CD4-positive, alpha-beta T cell treated with Interleukin-4 for 1 hour (primary cell): Measurements from ENCODE around the gene GBX2.
A peak's percentile ranks its signal among the peaks of the same experiment; 100 is the strongest.

ENCODE experiments used
- DNase-seq, 2 donors: peaks; one replicate each; pipeline ENCODE4 v3.0.0-alpha.2; 2020 to 2022

The GBX2 gene

DNA sequence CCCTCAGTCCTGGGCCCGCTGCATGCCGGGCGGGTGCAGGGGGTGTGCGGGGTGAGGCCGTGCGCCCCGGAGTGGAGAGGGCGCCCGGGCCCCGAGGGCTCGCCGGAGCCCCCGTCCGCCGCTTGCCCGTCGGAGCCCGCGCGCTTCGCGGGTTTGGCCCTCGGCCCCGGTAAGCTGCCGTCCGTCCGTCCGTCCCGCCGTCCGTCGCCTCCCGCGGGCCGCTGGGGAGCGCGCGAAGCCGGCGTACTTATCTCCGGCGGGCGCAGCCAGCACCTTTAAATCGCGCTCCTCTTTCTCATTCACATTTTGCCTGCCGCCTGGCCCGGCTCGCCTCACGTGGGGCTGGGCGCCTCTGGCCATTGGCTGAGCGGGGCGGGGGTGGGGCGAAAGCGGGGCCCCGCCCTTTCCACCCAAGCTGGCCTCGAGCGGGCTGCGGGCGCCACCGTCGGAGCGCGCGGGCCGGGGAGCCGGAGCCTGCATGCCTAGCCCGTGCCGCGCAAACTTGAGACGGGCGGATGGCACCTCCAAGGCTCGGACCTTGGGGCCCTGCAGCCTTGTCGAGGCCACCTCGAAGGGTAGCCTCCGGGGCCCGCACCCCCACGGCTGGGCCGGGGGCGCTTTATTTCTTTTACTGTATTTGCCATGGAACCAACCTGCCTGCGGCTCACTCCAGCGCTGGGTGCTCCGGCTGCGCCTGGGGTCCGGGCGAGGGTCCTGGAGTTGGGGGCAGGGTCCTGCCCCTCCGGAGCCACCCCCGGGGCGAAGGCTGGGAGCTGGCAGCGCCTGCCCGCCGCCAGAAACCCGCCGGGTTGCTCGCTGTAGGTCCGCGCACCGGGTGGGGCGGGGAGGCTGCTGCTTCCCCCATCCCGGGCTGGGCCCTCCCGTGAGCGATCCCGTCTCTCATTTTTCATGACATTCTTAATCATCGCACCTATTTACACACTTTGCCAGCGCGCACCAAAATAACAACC is at the start of gene GBX2:
Gene GBX2 (minus strand): TSS at position 277 of the 971 bp plus-strand sequence. CDS start 415 bp downstream, outside the sequence.
- DNase-seq = no peak

DNA sequence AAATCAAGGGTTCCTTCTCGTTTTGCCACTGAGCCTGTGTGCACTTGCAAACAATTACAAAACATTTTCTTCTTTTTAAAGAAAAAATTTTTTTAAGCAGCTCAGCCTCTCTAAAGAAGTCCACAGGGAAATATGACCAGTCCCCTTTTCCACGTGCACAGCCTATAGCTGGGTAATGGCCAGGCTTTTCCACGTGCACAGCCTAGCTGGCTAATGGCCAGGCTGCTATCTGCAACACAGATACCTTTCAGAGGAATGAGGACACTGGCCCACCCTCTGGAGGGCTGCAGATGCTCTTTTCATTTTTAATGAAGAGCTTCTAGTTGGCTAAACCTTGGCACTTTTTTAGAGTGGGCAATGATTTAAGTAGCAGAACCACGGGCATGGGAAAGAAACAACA is 49.7 kb upstream of the GBX2 start:
- DNase-seq = no peak

DNA sequence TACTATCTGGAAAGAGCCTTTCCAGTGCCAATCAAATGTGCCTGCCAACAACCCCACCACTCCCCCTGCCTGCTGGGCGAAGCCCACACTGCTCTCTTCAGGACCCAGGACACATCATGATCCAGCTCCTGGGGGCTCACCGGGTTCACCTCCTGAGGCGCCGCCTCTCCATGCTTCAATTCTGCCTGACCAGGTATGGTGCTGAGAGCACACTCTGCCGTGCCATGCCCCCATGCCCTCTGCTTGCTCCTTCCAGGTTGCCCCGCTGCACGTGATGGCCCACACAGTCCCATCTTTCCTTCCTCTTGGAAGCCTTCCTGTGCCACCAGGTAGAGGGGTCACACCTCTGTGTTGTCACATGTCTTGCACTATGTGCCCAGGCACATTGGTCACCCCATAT is 48.5 kb upstream of the GBX2 start:
- no peak for DNase-seq

DNA sequence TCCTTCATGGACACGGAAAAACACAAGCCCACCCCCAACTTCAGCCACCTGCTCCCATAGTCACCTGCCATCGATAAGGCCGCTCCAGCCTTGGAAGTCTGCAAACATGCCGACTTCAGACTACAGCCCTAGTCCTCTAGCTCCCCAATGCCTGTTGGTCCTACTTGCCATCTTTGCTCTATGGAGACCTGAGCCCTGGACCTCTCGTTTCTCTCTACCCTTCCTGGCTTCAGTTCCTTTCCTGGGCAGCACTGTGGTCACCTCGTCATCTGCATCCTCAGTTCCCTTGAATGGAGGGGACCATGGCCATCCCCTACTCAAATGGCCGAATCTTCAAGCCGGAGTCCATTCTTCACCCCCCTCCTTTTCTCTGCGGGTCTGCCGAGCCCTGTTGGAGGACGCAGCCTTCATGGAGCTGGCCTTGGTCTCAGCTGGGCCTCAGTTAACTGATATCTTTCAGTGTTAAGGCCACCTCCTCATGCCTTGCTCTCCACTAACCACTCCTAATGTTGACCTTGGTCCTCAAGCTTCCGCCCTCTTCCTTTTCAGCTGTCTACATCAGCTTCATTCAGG is 47.7 kb upstream of the GBX2 start:
- no peak for DNase-seq

DNA sequence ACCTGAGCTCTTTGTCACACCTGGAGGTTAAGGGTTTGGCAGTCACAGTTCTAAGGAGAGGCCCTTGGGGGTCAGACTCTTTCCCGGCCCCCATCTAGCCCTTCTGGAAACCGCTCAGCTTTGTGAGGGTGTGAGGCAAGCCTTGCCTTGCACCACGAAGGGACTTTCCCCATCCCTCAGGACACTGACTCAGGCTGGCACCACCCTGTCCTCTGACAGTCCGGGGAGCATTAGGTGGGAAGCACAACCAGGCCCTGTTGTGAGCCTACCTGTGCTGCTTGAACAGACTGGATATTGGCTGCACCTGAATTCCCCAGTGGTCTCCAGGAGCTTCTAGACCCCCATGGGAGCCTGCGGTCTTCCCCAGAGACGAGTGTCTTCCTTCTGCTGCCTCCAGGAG is 47.0 kb upstream of the GBX2 start:
- DNase-seq = no peak

DNA sequence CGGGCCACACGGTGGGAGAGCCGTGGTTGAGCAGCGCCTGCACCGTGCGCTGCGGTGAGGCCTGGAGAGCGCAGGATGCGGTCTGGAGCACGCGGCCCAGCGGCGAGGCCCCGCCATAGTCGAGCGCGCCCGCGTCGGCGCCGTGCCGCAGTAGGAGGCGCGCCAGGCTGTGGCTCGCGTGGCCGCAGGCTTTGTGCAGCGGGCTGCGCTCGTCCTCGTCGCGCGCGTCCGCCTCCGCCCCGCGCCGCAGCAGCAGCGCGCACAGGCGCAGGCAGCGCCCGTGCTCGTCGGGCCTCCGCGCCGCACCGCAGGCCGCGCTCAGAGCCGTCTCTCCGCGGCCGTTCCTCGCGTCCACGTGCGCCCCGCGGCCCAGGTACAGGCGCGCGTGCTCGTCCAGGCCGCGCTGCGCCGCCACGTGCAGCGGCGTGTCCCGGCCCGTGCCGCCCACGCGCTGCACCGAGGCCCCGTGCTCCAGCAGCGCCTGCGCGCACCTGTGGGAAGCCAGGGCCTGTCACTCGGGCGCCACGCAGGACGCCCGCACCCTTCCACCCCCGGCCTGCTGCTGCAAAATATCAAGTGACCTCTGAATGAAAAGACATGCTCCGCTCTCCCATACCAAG is 46.3 kb upstream of the GBX2 start:
- DNase-seq = no peak

DNA sequence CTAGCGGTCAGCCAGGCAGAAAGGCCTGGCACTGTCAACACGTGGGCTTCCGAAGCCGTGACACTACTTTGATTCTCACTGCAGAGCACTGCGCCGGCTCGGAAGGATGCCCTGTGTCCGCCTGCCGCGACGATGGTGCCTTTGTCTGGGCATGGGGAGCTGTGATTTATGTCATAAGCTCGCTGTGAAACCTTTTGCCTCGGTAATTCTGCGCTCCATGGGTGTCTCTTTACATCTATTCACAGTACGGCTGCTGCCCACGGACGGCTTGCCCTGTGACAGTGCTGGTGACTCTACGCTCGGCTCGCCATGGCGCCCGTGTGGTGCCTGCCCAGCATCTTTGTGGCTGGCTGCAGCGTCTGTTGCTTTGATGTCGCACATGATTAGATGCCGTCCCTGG is 43.1 kb upstream of the GBX2 start:
- no peak for DNase-seq

DNA sequence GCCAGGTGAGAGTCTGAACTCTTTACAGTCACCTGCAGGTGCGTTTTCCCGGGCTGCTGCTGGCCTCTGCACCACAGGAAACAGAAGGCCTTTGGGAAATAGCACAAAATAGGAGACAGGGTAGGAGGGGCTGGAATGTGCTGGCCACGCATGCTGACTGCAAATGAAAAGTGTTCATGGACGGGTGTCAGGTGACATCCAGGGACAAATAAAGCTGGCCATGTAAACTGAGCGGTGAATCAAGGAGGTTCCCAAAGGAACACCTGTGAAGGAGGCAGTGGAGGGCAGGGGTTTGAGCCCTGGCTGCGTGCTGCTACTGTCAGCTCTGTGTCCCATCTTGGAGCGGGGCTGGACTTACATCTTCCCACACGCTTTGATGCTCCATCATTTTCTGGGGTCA is 42.4 kb upstream of the GBX2 start:
- no peak for DNase-seq

DNA sequence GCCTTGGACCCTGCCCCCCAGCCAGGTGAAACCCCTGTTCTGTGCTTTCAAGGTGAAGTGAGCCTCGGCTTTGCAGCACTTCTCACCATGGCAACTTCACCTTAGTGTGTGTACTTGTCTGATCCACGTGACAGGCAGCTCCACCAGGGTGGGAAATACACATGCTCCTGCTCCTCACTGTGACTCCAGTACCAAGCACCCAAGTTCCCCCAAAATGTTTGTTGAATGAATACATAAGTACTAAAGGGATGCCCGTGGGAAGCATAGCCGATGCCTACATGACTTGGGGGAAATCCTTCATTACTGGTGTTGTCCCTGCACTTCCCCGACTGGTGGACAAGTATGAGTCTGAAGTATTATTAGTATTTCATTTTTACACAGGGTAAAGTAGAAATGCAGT is 41.8 kb upstream of the GBX2 start:
- DNase-seq = no peak

DNA sequence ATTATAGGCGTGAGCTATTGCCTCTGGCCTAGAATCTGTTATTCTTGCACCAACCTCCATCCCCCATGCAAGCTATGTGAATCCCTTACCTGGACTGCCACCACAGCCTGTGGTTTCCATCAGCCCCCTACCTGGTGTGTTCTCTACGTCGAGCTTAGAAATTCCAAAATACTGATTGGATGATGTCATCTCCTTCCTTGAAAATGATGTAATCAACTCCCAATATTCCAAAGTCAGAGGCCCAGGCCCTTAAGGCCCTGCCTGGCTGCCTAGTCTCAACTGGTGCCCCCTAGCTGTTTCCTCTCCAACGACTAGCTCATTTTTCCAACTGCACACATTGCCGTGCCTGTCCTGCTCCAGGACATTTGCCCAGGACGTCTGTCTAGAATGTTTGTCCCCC is 41.3 kb upstream of the GBX2 start:
- DNase-seq = no peak

DNA sequence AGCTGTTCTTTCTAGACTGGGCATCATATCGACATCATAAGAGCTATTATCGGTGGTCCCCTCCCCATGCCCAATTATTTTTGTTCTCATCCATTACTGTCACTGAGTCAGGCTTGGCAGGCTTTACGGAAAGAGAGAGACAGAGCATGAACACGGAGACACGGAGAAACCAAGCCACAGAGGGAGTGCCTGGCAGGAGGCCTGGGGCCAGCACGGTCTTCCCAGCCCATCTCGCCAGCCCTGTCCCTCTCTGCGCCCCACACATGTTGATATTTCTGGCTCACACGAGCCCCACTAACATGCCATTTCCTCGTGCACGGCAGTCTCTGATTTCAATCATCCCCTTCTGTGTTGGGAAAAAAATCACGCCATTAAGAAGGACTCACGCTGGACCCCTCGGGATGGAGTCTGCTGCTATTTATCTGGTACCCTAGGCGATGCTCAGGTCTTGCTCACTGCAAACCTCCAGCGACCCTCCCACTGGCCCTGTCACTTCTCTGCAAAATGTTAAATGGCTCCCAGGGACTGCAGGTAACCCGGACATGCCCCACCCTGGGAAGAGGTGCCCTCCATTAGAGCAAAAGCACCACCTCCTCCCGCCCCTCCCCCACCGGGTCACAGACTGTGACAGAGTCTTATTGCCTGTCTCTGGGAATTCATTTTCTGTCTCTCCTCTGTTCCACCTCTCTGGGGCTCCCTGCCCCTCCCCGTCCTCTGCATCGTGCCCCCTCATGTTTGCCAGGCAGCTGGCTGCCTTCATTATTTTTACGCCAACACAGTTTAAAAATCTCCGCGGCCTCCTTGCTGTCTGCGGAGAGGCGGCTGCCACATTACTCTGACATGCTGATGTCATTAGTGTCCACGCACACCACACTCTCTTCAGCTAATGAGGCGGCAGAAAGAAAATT is 40.1 kb upstream of the GBX2 start:
- DNase-seq = no peak

DNA sequence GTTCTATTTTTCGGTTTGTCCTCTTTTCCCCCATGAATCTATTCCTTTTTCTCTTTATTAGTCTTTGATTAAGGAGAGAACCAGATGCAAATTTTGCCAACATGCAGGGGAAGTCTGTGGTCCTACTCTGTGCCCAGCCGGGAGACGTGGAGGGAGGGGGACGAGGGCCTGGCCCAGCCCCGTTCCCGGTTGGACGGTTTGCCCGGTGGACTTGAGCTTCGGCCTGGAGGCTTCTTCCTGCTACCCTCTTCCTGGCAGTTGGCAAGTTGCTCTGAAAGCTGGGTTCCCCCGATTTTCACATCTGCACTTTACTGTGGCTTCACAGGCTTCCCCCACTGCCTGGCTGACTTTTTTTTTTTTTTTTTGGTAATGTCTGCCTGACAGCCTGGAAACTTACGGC is 39.3 kb upstream of the GBX2 start:
- DNase-seq = no peak

DNA sequence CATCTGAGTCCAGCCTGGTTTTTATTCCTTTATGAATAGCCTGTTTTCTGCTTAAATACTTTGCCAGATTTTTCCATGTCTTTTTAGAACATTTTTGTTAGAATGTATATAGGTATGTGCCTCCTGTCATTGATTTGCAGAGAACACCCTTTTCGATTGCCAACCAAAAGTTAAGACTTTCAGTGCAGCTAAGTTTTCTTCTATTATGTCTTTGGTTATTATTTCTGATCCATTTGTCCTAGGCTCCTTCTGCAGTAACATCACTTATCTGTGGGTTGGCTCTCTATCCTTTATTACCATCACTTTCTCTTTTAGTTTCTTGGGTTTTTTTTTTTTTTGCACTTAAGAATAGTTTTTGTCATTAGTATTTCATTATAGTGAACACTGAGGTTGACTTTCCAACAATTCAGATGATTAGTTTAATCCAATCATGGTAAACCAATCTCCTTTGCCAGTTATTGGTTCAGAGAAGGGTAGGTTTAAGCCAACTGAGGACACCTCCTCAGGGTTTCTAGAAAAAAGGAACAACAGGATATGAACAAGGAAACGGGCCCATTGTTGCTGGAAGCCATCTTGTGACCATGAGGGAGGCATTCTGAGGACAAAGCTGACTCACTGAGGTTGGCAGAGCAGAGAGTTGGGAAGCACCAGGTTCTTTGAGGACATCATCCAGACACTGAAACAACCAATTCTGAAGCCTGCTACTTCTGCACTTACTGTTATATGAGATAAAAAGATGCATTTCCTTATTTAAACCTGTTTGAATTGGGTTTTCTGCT is 37.9 kb upstream of the GBX2 start:
- no peak for DNase-seq

DNA sequence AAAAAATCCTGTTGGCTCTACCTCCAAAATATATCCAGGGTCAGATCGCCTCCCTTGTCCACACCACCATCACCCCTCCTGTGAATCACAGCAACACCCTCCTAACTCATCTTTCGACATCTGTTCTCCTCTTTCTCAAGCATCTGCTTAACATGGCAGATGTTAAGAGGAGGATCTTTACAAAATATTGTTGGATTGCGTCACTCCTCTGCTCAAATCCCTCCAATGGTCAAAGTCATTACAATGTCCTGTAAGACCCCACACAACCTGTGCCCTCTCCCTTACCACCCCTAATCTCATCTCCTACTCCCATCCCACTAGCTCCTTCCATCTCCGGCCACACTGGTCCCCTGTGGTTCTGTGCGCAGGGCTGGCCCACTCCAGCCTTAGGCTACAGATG is 36.8 kb upstream of the GBX2 start:
- DNase-seq = no peak

DNA sequence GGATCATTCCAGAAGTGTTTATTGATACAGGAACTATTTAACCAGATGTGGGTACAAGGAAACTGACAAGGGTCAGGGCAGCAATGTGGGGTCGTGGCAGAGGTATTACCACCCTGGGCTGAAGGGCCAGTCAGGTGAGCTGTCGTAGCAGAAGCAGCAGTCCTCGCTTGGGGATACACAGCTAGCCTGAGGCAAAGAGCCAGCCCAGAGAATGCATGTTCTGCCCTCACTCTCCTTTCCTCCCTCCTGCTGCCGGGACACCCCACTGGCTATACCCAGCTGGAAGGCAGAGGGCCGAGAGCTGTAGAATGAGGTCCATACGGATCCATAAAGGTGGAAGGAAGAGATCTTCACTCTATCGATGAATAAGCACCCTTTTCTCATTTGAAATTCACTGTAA is 32.2 kb upstream of the GBX2 start:
- no peak for DNase-seq

DNA sequence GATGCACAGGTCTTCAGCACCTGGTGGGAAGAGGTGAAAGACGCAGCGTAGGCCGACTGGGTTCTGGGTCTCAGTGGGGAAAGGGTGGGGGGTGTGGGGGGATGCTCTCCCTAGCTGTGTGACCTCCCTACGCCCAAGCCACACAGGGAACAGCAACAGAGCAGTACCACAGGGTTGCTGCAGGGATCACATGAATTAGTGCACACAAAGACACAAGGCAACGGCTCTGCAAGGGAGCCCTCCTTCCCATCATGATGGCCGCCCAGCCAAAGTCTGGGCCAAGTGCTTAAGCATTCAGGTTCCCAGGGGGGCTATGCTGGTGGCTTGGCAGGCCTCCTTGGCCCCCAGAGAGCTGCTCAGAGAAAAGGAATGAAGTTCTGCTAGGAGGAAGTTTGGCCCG is 28.2 kb upstream of the GBX2 start:
- DNase-seq = no peak

DNA sequence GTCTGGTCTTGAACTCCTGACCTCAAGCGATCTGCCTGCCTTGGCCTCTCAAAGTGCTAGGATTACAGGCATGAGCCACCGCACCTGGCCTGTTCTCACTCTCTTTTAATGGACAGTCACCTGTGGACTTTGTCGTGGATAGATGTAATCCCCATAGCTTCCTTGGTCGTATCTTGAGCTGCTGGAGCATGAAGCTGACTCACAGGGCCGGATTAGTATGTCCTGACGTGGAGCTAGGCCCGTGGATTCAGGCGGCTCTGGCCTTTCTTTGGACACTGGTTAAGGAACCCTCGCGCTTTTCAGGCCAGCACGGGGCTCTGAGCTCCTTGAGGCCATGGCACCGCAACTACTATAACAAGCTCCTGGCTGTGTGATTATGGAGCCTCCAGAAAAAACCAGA is 27.5 kb upstream of the GBX2 start:
- DNase-seq = no peak

DNA sequence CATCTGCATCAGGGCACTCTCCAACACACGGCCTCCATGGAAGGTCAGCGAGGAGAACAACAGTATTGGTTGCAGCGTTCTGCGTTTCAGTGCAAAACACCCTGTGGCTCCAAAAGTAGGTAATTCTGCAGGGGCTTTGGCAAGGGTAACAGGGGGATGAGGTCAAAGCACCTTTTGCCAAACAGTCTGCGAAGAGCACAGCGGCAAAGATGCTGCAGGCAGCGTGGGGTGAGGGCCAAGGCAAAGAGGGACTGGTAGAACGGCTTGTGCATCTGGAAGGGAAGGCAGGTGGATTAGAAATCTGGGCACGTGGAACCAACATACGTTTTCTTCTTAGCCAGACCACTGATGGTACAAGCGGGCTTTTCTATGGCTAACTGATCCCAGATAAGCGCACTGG is 26.6 kb upstream of the GBX2 start:
- no peak for DNase-seq

DNA sequence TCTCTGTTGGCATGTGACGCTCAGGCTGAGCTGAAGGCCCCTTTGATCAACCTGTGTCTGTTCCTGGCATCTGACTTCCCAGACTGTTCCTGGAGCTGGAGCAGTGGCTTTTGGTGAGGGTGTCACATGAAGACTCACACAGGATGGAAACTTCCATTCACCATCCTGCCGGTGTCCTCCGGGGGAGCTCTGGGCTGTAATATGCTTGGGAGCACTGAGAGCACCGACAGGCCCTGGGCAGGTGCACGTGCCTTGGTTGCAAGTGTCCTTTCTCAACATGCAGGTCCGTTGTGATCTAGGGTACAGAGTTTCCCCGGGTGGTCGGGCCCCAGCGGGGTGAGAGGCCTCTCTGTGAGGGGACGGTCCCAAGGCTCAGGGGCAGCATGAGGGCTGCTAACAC is 24.8 kb upstream of the GBX2 start:
- DNase-seq = no peak

DNA sequence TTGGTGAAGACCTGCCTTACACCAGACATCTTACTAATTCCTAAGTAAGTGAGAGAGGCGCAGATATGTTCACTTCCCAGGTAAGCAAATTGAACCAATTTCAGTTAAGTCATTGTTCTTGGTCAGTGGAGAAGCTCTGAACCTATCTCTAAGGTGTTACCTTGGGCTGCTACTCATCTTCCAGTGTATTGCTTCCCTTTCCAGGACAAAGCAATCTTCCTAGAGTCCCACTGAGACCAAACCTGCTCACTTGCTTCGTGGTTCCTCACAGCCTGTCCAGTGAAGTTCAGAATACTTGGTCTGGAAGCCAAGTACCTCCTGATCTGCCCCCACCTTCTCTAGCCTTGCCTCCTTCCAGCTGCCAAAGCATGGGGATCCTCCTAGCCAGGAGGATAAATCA is 22.5 kb upstream of the GBX2 start:
- no peak for DNase-seq

DNA sequence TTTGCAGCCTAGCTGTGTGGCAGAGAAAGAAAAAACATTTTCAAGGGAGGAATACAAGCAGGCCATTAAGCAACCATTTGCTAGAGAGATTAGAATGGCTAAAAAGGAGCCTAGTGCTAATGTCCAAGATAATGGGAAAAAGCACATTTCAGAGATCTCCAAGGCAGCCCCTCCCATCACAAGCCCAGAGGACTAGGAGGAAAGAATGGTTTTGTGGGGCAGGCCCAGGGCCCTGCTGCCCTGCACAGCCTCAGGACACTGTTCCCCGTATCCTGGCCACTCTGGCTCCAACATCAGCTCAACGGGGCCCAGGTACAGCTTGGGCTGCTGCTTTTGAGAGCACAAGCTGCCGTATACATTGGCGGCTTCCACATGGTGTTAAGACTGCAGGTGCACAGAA is 16.5 kb upstream of the GBX2 start:
- DNase-seq = no peak

DNA sequence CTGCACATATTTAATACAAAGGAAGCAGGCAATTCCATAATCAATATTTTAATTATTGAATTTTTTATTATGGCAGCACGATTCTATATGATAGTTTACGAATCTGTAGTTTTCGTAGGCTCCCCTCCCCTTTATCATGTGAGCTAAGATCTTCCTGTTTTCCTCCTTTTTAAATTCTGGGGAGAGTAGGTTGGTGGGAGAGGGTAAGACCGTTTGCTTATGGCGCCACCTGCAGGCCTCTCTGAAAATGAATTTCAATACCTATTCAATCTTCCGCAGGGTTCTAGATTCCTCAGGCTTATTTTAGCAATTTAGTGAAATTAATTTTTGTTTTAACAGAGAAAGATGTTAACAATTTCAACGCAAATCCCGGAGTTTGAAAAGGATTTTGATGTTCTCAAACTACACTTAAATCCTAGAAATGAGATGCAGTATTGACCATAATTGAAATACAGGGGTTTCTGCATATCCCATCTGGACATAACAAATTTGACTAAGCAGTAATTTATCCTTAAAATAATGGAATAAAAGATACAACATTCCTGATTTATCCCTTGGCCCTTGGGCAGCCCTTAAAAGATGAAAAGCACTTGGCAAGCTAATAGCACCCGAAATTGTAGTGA is 12.8 kb upstream of the GBX2 start:
- peak in 1 of 2 donors; percentile 20 for DNase-seq
